Gastroesophageal sphincter (tissue), 3 donors: ENCODE measurements around the gene UBR1.

Experiments used
- CTCF ChIP-seq, 4 experiments: fragments of 200-600 bp in 2 of 4; fragments of 450-650 bp in 2 of 4; sonication (generic) in 1 of 4; IDR thresholded peaks; one replicate each; pipeline ENCODE4 v1.5.1; 2017 to 2019; ENCODE audit warnings: antibody characterized with exemption in 4 of 4, mild to moderate bottlenecking in 2 of 4, moderate library complexity in 2 of 4
- EP300 ChIP-seq: sonication (generic); formaldehyde crosslinking; IDR thresholded peaks from one replicate; pipeline ENCODE4 v1.6.1; 2017; ENCODE audit warnings: antibody characterized with exemption, mild to moderate bottlenecking
- POLR2A ChIP-seq, 2 donors: fragments of 450-650 bp; IDR thresholded peaks; one replicate each; pipeline ENCODE4 v1.6.1; 2017; ENCODE audit warnings: antibody characterized with exemption in 2 of 2, mild to moderate bottlenecking in 2 of 2, moderate library complexity in 1 of 2
- POLR2AphosphoS5 ChIP-seq: sonication (generic); formaldehyde crosslinking; IDR thresholded peaks from one replicate; pipeline ENCODE4 v1.6.1; 2017; ENCODE audit warnings: antibody characterized with exemption

- TF ChIP-seq POLR2A (IDR thresholded peaks at IDR 0.05) (no peak), CTCF (IDR thresholded peaks at IDR 0.05) (no peak), POLR2AphosphoS5 (no peak), EP300 (no peak)
Measured at GRCh38 chr15:42914728-42915497, 190.9 kb downstream of the UBR1 start.
